ENCODE data around the gene KL.

The KL gene

GRCh38 chr13:33025220-33025744, 9.1 kb downstream of the KL start:
- no peak for TF ChIP-seq CTCF (conservative IDR thresholded peaks at IDR 0.05; ENCODE audit: low read depth, low read length)
- H3K4me3 ChIP-seq (ENCODE audit: low read length) = no peak overlapping the region
- no peak for DNase-seq (ENCODE audit: low read depth)

DNA sequence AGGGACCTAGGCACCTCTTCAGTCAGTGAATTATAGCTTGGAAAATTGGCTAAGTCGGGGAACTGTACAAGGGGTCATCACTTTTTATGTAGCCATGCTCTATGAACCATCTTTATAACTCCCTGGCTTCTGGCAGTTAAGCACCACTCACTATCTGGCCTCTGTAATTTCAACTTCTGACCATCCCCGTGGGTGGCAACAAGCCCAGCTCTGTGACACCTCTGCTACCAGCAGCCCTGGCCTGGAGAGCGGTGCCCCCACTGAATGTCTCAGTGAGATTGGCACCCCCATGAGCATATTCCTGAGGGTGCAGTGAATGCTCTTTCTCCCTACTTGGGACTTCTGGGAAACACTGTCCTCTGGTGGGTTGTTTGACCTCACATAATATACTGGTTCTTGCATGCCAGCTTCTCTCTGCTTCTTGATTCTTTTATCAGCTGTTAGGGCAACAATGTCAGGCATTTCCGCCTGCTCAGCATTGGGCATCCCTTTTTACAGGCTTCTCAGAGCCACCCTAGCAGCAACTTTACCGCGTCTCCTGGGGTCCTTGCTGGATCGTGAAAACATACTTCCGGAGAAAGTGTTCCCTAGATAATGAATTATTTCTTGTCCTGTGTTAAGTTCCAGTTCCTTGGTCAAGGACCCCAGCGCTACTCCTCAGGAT, 10.4 kb downstream of the KL start:
- no peak for DNase-seq (ENCODE audit: low read depth)
- H3K4me3 ChIP-seq (ENCODE audit: low read length) = no peak overlapping the region
- TF ChIP-seq CTCF (conservative IDR thresholded peaks at IDR 0.05; ENCODE audit: low read depth, low read length) = no peak

GRCh38 chr13:33028620-33029019, 12.4 kb downstream of the KL start:
- TF ChIP-seq CTCF (conservative IDR thresholded peaks at IDR 0.05; ENCODE audit: low read depth, low read length) = no peak
- no peak overlapping the region for H3K4me3 ChIP-seq (ENCODE audit: low read length)
- no peak for DNase-seq (ENCODE audit: low read depth)

- DNase-seq (ENCODE audit: low read depth) = no peak
- TF ChIP-seq CTCF (conservative IDR thresholded peaks at IDR 0.05; ENCODE audit: low read depth, low read length) = no peak
- no peak overlapping the region for H3K4me3 ChIP-seq (ENCODE audit: low read length)
Observed at GRCh38 chr13:33031277-33031676, 15.1 kb downstream of the KL start.

DNA sequence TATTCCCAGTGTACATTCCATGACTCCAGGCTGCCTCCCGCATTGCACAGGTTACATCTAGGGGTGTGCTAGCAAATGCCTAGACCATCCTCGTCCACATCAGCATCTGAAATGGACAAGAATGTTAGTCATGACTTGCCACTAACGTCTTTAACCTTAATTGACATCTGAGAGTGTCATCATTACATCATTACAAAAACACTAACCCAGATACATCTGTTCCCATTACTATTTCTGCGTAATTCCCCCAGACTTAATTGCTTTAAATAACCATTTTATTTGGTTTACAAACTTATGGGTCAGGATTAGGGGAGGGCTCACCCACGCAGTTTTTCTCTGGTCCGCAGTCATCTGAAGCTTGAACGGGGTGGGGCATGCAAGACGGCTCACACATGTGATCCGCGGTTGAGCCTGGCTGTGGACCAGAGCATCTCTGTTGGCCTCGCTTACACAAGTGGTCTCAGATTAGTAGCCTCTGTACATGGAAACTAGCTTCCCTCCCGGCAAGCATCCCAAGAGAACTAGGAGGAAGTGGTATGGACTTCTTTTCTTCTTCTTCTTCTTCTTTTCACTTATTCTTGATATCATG, 15.9 kb downstream of the KL start:
- TF ChIP-seq CTCF (conservative IDR thresholded peaks at IDR 0.05; ENCODE audit: low read depth, low read length) = no peak
- H3K4me3 ChIP-seq (ENCODE audit: low read length) = no peak overlapping the region
- no peak for DNase-seq (ENCODE audit: low read depth)

DNA sequence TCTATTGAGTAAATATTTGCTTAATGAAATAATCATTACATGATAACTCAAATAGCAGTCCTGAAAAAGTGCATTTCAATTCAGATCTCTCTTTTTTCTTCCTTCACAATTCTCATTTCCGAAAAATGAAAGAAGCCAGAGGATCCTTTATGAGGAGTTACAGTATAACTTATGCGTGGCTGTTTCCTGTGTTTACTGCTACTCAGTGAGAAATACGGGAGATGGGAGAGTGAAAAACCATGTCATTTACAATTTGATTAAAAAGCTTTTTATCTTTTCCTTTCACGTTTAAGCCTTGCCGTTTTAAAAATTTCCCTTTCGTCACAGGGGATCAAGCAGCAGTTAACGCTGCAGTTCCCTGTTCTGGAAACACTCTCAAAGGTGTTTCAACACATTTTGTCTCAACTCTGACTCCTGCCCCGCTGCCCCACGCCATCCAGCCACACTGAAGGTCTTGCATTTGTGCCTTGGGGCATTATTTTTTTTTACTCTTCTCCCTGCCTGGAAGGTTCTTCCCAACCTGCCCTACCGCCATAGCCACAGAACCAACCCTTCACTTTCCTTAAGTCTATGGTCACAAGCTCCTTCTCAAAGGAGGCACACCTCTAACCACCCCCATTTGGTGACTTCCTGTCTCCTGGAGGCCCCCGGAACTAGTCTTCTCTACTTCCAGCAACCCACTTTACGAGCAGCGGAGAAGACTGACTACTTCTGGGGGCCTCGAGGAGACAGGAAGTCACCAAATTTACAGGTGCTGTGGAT, 17.0 kb downstream of the KL start:
- DNase-seq (ENCODE audit: low read depth) = no peak
- no peak for TF ChIP-seq CTCF (conservative IDR thresholded peaks at IDR 0.05; ENCODE audit: low read depth, low read length)
- H3K4me3 ChIP-seq (ENCODE audit: low read length) = no peak overlapping the region
